ENCODE results near the gene FRG2B. TPM values are rescaled to one million over a fixed set of nuclear protein-coding genes. Genes with fewer than 3 reads are reported as not detected.

The FRG2B gene
- total RNA-seq, 1 experiment from 2014 or later: not detected

- H2AFZ ChIP-seq: no peak overlapping the region
- no peaks in the 10 kb centered on the region for H3F3A ChIP-seq (ENCODE audit: insufficient read depth, low read depth)
- H3K9me2 ChIP-seq (ENCODE audit: insufficient read depth): no peaks in the 10 kb centered on the region
- POLR2A ChIA-PET (ENCODE audit: unreplicated experiment): no interaction called here
- BruUV-seq (replicated peaks): no TSS peak
- no peaks in the 10 kb centered on the region for H3K79me2 ChIP-seq (ENCODE audit: low read depth)
- DNase-seq: no peak
- H3K4me2 ChIP-seq: no peak overlapping the region
- H3K4me3 ChIP-seq: no peak overlapping the region
- H3K9me3 ChIP-seq (ENCODE audit: insufficient read depth, low read depth): no peaks in the 10 kb centered on the region
- H3K4me1 ChIP-seq (replicated peaks; ENCODE audit: insufficient read depth): no peaks in the 10 kb centered on the region
- intact Hi-C loops (cut with micrococcal nuclease; ENCODE audit: unreplicated experiment): no loop called here
- no peak overlapping the region for H3K27ac ChIP-seq
- no peaks in the 10 kb centered on the region for H3K36me3 ChIP-seq (ENCODE audit: low read depth)
- TF ChIP-seq CTCF (conservative IDR thresholded peaks at IDR 0.05): no peak
- no peak for TF ChIP-seq EZH2 (IDR thresholded peaks at IDR 0.05; ENCODE audit: low read depth)
- CTCF ChIA-PET: no interaction called here
- H3K27me3 ChIP-seq (ENCODE audit: insufficient read depth, low read depth): 0 out of 2 replicates have a peak, but pooled peaks cover 6% of the 10 kb centered on the region
- H4K20me1 ChIP-seq (ENCODE audit: insufficient read depth): no peaks in the 10 kb centered on the region
Measured at GRCh38 chr10:133614830-133615580, 11.6 kb downstream of the FRG2B start.

DNA sequence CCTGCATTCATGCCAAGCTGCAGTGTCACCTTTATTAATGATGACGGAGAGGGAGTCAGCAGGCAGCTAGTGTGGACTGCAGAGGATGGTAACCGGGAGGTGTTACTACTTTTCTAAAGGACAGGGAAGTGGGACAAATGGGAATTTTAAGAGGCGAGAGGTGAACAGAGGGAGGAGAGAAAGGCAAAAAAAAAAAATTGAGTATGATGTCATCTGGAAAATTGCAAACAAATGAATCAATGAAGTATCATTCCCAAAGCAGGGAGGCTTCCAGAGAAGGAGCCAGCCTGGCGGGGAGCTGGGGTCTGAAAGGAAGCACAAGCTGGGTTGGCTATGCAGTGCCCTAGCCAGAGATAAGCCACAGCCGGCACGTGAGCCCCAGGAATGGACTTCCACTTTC is 12.9 kb downstream of the FRG2B start:
- Histone ChIP-seq H2AFZ (no peak overlapping the region), H4K20me1 (ENCODE audit: insufficient read depth) (no peaks in the 10 kb centered on the region), H3K36me3 (ENCODE audit: low read depth) (no peaks in the 10 kb centered on the region), H3K4me1 (replicated peaks; ENCODE audit: insufficient read depth) (no peaks in the 10 kb centered on the region), H3K4me2 (no peak overlapping the region), H3F3A (ENCODE audit: insufficient read depth, low read depth) (no peaks in the 10 kb centered on the region), H3K9me3 (ENCODE audit: insufficient read depth, low read depth) (no peaks in the 10 kb centered on the region), H3K27me3 (ENCODE audit: insufficient read depth, low read depth) (no peaks in the 10 kb centered on the region), H3K4me3 (no peak overlapping the region), H3K9me2 (ENCODE audit: insufficient read depth) (no peaks in the 10 kb centered on the region), H3K27ac (no peak overlapping the region), H3K79me2 (ENCODE audit: low read depth) (no peaks in the 10 kb centered on the region)
- BruUV-seq (replicated peaks): no TSS peak
- POLR2A ChIA-PET (ENCODE audit: unreplicated experiment): no interaction called here
- intact Hi-C loops (cut with micrococcal nuclease; ENCODE audit: unreplicated experiment): no loop called here
- CTCF ChIA-PET: interaction anchor here (0.5 kb wide), 1 partner anchor 203 kb away, joined by 4 read pairs; no protein-coding TSS in a partner anchor
- DNase-seq: no peak
- TF ChIP-seq EZH2 (IDR thresholded peaks at IDR 0.05; ENCODE audit: low read depth) (no peak), CTCF (conservative IDR thresholded peaks at IDR 0.05) (no peak)

DNA sequence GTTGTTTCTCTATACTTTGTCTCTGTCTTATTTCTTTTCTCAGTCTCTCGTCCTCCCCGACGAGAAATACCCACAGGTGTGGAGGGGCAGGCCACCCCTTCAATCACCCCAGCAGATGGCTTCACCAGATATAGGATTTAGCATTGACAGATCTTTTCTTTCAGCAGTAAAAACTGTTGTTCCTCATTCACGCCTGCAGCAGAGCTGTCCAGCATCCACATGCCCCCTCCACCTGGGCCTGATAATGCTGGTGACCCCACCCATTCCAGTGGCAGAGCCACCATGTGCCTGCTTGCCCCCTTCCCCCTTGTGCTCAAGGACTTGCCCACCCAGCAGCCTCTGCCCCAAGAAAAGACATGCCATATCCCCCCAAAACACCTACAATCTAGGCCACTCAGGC is 15.5 kb downstream of the FRG2B start:
- Histone ChIP-seq H3F3A (ENCODE audit: insufficient read depth, low read depth) (no peaks in the 10 kb centered on the region), H3K9me3 (ENCODE audit: insufficient read depth, low read depth) (no peaks in the 10 kb centered on the region), H3K36me3 (ENCODE audit: low read depth) (no peaks in the 10 kb centered on the region), H3K4me3 (no peak overlapping the region), H3K4me1 (replicated peaks; ENCODE audit: insufficient read depth) (no peaks in the 10 kb centered on the region), H3K79me2 (ENCODE audit: low read depth) (no peaks in the 10 kb centered on the region), H4K20me1 (ENCODE audit: insufficient read depth) (no peaks in the 10 kb centered on the region), H3K27ac (no peak overlapping the region), H3K4me2 (no peak overlapping the region), H3K9me2 (ENCODE audit: insufficient read depth) (no peaks in the 10 kb centered on the region), H2AFZ (no peak overlapping the region), H3K27me3 (ENCODE audit: insufficient read depth, low read depth) (no peaks in the 10 kb centered on the region)
- no peak for TF ChIP-seq CTCF (conservative IDR thresholded peaks at IDR 0.05)
- TF ChIP-seq EZH2 (IDR thresholded peaks at IDR 0.05; ENCODE audit: low read depth): no peak
- DNase-seq: no peak
- intact Hi-C loops (cut with micrococcal nuclease; ENCODE audit: unreplicated experiment): no loop called here
- no TSS peak for BruUV-seq (replicated peaks)
- CTCF ChIA-PET: no interaction called here
- POLR2A ChIA-PET (ENCODE audit: unreplicated experiment): no interaction called here

Data from PC-9 (cell line).